Osteoblast (primary cell): ENCODE measurements around the gene SLK. TPM values are rescaled to one million over a fixed set of nuclear protein-coding genes. Genes with fewer than 3 reads are reported as not detected.

Source experiments
- DNase-seq: peaks from one replicate; pipeline ENCODE4 v3.0.0; 2011; ENCODE audit warnings: low spot score, mixed read lengths; ENCODE audit not compliant: insufficient read length; ENCODE audit errors: missing footprints
- H2AFZ ChIP-seq: 2 replicates; pipeline ENCODE4 v1.6.0; 2011; ENCODE audit warnings: mild to moderate bottlenecking, low read length
- H3K27ac ChIP-seq: 2 replicates; pipeline ENCODE4 v1.5.1; 2011; ENCODE audit warnings: mild to moderate bottlenecking, low read depth, low read length, moderate library complexity
- H3K27me3 ChIP-seq: 2 replicates; pipeline ENCODE4 v1.6.0; 2012; ENCODE audit warnings: mild to moderate bottlenecking, control low read depth, inconsistent platforms, low read length, moderate library complexity; ENCODE audit not compliant: insufficient read depth
- H3K36me3 ChIP-seq: 2 replicates; pipeline ENCODE4 v1.5.1; 2011; ENCODE audit warnings: mild to moderate bottlenecking, low read length, control low read depth, moderate library complexity; ENCODE audit not compliant: insufficient read depth
- H3K4me1 ChIP-seq: 2 replicates; pipeline ENCODE4 v1.5.1; 2011; ENCODE audit warnings: mild to moderate bottlenecking, low read length, control low read depth, moderate library complexity; ENCODE audit not compliant: insufficient read depth
- H3K4me2 ChIP-seq: 2 replicates; pipeline ENCODE4 v1.6.0; 2011; ENCODE audit warnings: mild to moderate bottlenecking, low read length; ENCODE audit not compliant: insufficient read depth
- H3K4me3 ChIP-seq: fragments of 200-600 bp; sonication (generic); 3 replicates; pipeline ENCODE4 v1.5.1; 2012; ENCODE audit warnings: mild to moderate bottlenecking, low read length, inconsistent platforms; ENCODE audit not compliant: insufficient read depth
- H3K79me2 ChIP-seq: 2 replicates; pipeline ENCODE4 v1.6.0; 2012; ENCODE audit warnings: mild to moderate bottlenecking, low read length, control low read depth, inconsistent platforms; ENCODE audit not compliant: insufficient read depth
- H3K9me3 ChIP-seq: 2 replicates; pipeline ENCODE4 v1.5.1; 2011; ENCODE audit warnings: low read depth, low read length, control low read depth
- H4K20me1 ChIP-seq: 2 replicates; pipeline ENCODE4 v1.6.0; 2012; ENCODE audit warnings: mild to moderate bottlenecking, low read length, control low read depth; ENCODE audit not compliant: insufficient read depth
- total RNA-seq: library from RNA; depleted of rRNA; stranded (reverse); fragments of >200 nt; gene quantifications from 2 replicates; pipeline ENCODE4 v1.2.3, GENCODE V29; 2012
- TF ChIP-seq, protein P1 (sequence below): IDR thresholded peaks from 2 replicates; pipeline ENCODE4 v1.5.1; 2011; ENCODE audit warnings: mild to moderate bottlenecking, low read depth, low read length, moderate library complexity; ENCODE audit errors: extremely low read depth

Gene SLK
- total RNA-seq, 1 donor: 48.1 TPM

DNA sequence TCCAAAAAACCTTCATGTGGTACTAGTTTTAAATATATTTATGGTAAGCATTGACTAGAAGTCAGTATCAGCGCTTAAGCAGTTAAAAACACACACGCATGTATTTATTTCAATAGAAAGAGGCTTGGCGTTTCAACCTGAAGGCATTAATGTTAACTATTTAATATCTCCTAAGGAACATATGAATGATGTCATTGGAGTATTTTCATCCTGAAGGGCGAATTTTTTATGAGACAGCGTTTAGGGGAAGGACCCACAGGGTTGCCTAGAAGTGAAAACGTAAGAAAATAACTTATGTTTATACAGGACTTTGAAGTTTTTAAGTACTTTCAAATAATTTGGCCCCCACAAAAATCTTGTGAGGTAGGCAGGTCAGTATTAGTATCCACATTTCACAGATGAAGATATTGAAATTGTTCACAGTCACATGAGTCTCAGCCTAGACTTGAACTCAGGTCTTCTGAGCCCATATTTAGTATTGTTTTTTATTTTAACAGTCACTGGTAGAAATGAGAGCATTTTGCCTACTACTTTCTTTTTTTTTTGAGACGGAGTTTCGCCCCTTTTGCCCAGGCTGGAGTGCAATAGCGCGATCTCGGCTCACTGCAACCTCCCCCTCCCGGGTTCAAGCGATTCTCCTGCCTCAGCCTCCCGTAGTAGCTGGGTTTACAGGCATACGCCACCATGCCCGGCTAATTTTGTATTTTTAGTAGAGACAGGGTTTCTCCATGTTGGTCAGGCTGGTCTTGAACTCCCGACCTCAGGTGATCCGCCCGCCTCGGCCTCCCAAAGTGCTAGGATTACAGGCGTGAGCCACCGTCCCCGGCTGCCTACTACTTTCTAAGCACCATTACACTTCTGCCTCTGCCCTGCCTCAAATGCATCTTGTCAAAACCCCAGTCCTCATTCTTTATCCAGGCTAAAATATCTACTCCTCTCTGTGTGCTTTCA is 1.8 kb downstream of the SLK start:
- Histone ChIP-seq H3K79me2 (peaks cover 65% of the 10 kb centered on the region), H3K4me1 (peaks cover 9% of the 10 kb centered on the region), H4K20me1 (peaks cover 37% of the 10 kb centered on the region), H3K4me2 (peak overlapping the region; percentile 81), H3K36me3 (no peaks in the 10 kb centered on the region), H3K4me3 (peak overlapping the region; percentile 96), H3K27ac (peak overlapping the region; percentile 59), H3K9me3 (no peaks in the 10 kb centered on the region), H3K27me3 (no peaks in the 10 kb centered on the region), H2AFZ (no peak overlapping the region)
- peak; percentile 70 for DNase-seq
- TF ChIP-seq, protein P1, sequence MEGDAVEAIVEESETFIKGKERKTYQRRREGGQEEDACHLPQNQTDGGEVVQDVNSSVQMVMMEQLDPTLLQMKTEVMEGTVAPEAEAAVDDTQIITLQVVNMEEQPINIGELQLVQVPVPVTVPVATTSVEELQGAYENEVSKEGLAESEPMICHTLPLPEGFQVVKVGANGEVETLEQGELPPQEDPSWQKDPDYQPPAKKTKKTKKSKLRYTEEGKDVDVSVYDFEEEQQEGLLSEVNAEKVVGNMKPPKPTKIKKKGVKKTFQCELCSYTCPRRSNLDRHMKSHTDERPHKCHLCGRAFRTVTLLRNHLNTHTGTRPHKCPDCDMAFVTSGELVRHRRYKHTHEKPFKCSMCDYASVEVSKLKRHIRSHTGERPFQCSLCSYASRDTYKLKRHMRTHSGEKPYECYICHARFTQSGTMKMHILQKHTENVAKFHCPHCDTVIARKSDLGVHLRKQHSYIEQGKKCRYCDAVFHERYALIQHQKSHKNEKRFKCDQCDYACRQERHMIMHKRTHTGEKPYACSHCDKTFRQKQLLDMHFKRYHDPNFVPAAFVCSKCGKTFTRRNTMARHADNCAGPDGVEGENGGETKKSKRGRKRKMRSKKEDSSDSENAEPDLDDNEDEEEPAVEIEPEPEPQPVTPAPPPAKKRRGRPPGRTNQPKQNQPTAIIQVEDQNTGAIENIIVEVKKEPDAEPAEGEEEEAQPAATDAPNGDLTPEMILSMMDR: no peak

DNA sequence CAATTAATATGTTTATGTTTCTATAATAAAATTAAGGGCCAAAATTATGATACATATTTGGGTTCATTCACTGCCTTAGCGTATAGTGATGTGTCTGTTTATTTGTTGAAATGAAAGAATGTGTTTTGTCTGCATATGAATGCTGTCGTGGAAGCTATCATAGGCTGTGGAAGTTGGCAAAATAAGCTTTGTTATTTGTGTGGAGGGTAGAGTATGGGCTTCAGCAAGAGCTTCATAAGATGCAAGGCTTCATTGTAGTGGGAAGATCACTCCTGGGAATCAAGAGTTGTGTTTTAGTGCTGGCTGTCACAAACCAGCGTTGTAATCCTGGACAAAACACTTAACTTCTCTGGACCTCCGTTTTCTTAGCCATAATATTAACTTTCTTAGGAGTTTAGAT is 2.5 kb downstream of the SLK start:
- Histone ChIP-seq H4K20me1 (peaks cover 37% of the 10 kb centered on the region), H3K4me1 (peaks cover 9% of the 10 kb centered on the region), H3K27ac (peak overlapping the region; percentile 31), H3K27me3 (no peaks in the 10 kb centered on the region), H3K4me3 (peak overlapping the region; percentile 96), H2AFZ (no peak overlapping the region), H3K9me3 (no peaks in the 10 kb centered on the region), H3K4me2 (peak overlapping the region; percentile 81), H3K79me2 (peaks cover 70% of the 10 kb centered on the region), H3K36me3 (no peaks in the 10 kb centered on the region)
- TF ChIP-seq, protein P1: no peak
- no peak for DNase-seq

DNA sequence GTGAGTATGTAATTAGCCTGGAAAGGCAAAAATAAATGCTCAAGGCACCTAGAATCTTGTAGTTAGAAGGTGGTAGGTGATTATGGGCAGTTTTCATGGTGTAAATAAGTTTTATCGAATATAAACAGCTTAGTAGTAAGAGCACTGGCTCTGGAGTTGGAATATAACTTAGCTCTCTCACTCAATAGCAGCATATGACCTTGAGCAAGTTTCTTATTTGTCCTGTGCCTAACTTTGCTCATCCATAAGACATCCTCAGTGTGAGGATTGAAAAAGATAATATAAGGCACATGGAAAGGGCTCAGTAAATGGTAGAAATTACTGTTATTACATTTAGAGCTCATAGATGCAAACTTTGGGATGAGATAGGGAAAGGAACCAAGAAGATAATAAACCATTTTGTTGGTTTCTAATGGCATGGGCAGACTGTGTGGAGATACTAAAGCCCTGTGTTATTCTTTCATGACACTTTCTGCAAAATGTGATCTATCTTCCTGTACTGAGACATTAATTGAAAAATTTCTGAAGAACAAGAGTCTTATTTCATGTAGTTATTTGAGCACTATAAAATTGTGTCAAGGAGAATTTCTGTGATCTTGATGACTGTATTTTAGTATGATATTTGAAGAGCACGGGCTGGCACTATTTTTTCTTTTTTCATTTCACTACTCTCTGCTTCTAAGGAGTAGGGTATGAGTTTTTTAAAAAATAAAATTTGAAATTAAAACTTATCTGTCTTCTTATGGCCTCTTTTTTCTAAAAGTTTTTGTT is 3.1 kb downstream of the SLK start:
- no peak for DNase-seq
- Histone ChIP-seq H3K79me2 (peaks cover 74% of the 10 kb centered on the region), H4K20me1 (peaks cover 37% of the 10 kb centered on the region), H3K36me3 (no peaks in the 10 kb centered on the region), H3K27ac (peak overlapping the region; percentile 31), H2AFZ (no peak overlapping the region), H3K4me2 (peak overlapping the region; percentile 81), H3K9me3 (no peaks in the 10 kb centered on the region), H3K4me1 (peaks cover 9% of the 10 kb centered on the region), H3K27me3 (no peaks in the 10 kb centered on the region), H3K4me3 (peak overlapping the region; percentile 96)
- TF ChIP-seq, protein P1: no peak

DNA sequence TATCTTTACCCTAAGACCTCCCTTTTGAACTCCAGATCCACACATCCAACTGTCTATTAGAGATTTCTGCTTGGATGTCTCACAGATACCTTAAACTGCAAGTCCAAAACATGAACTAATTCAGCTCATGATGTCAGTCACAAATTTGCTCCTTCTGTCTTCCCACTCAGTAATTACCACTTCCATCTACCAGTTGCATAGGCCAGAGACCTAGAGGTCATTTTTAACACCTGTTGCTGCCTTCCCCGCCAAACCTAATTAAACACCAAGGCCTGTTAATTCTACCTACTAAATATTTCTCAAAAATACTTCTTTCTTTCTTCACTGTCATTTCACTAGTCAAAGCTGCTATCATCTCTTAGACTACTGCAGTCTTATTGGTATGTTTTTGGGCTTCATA is 8.2 kb downstream of the SLK start:
- no peaks in the 10 kb centered on the region for H3K27me3 ChIP-seq
- peaks cover 31% of the 10 kb centered on the region for H4K20me1 ChIP-seq
- no peak overlapping the region for H2AFZ ChIP-seq
- H3K36me3 ChIP-seq: no peaks in the 10 kb centered on the region
- no peak overlapping the region for H3K4me3 ChIP-seq
- H3K4me2 ChIP-seq: no peak overlapping the region
- peaks cover 91% of the 10 kb centered on the region for H3K79me2 ChIP-seq
- no peak overlapping the region for H3K27ac ChIP-seq
- peaks cover 2% of the 10 kb centered on the region for H3K4me1 ChIP-seq
- TF ChIP-seq, protein P1: no peak
- DNase-seq: no peak
- H3K9me3 ChIP-seq: no peaks in the 10 kb centered on the region
